GM23248 (cell line): Measurements from ENCODE around the gene BIK. TPM values are rescaled to one million over a fixed set of nuclear protein-coding genes. Genes with fewer than 3 reads are reported as not detected.

Experiments used
- DNase-seq: peaks from one replicate; pipeline ENCODE4 v3.0.0-alpha.2; 2015
- H2AFZ ChIP-seq: fragments of 200-600 bp; sonication (generic); 2 replicates; pipeline ENCODE4 v1.6.1; 2016; ENCODE audit warnings: antibody characterized with exemption
- H3F3A ChIP-seq: fragments of 200-600 bp; sonication (generic); 2 replicates; pipeline ENCODE4 v1.6.1; 2016; ENCODE audit warnings: mild to moderate bottlenecking, antibody characterized with exemption, mixed run types; ENCODE audit not compliant: insufficient read depth
- H3K27ac ChIP-seq: fragments of 200-600 bp; sonication (generic); 2 replicates; pipeline ENCODE4 v1.5.1; 2016; ENCODE audit warnings: mild to moderate bottlenecking
- H3K27me3 ChIP-seq: fragments of 200-600 bp; sonication (generic); replicated peaks from 2 replicates; pipeline ENCODE4 v1.6.1; 2016; ENCODE audit warnings: mild to moderate bottlenecking; ENCODE audit not compliant: insufficient read depth
- H3K36me3 ChIP-seq: fragments of 200-600 bp; sonication (generic); 2 replicates; pipeline ENCODE4 v1.6.1; 2016; ENCODE audit warnings: low read depth, mild to moderate bottlenecking
- H3K4me1 ChIP-seq: fragments of 200-600 bp; sonication (generic); 2 replicates; pipeline ENCODE4 v1.6.1; 2016; ENCODE audit warnings: mild to moderate bottlenecking; ENCODE audit not compliant: insufficient read depth
- H3K4me2 ChIP-seq: fragments of 200-600 bp; sonication (generic); one replicate; pipeline ENCODE4 v1.6.1; 2016; ENCODE audit warnings: mild to moderate bottlenecking; ENCODE audit not compliant: unreplicated experiment
- H3K4me3 ChIP-seq: fragments of 200-600 bp; sonication (generic); 2 replicates; pipeline ENCODE4 v1.5.1; 2016; ENCODE audit warnings: mild to moderate bottlenecking
- H3K79me2 ChIP-seq: fragments of 200-600 bp; sonication (generic); 2 replicates; pipeline ENCODE4 v1.6.1; 2016; ENCODE audit warnings: mild to moderate bottlenecking; ENCODE audit not compliant: insufficient read depth
- H3K9ac ChIP-seq: fragments of 200-600 bp; sonication (generic); 2 replicates; pipeline ENCODE4 v1.6.1; 2016; ENCODE audit warnings: mild to moderate bottlenecking
- H3K9me2 ChIP-seq: fragments of 200-600 bp; sonication (generic); 2 replicates; pipeline ENCODE4 v1.6.1; 2016; ENCODE audit warnings: mixed run types, mild to moderate bottlenecking, moderate library complexity; ENCODE audit not compliant: insufficient read depth
- H3K9me3 ChIP-seq: fragments of 200-600 bp; sonication (generic); one replicate; pipeline ENCODE4 v1.6.1; 2017; ENCODE audit warnings: low read depth
- H4K20me1 ChIP-seq: fragments of 200-600 bp; sonication (generic); 2 replicates; pipeline ENCODE4 v1.6.0; 2016; ENCODE audit not compliant: insufficient read depth
- EZH2 ChIP-seq: fragments of 200-600 bp; sonication (generic); IDR thresholded peaks from 2 replicates; pipeline ENCODE4 v1.6.1; 2018; ENCODE audit warnings: antibody characterized with exemption, mild to moderate bottlenecking; ENCODE audit not compliant: insufficient read depth, poor library complexity, severe bottlenecking
- EZH2phosphoT487 ChIP-seq: fragments of 200-600 bp; sonication (generic); IDR thresholded peaks from 2 replicates; pipeline ENCODE4 v1.6.1; 2018; ENCODE audit warnings: antibody characterized with exemption, moderate library complexity, mild to moderate bottlenecking, low read depth; ENCODE audit not compliant: insufficient read depth
- WGBS, 2 experiments: methylation state at CpG; one replicate each; pipeline ENCODE4 v1.1.6; 2015 to 2017; ENCODE audit warnings: low lambda C conversion rate in 2 of 2, low coverage in 1 of 2; ENCODE audit errors: missing lambda C conversion rate in 2 of 2; 5-methylcytosine and 5-hydroxymethylcytosine counted together
- in situ Hi-C: fragments of 300-500 bp; cut with MboI; formaldehyde crosslinking; loops from 2 replicates; pipeline ENCODE4 v1.15.0; 2020
- polyA plus RNA-seq: library from polyadenylated mRNA; unstranded; fragments of >200 nt; fragmentation: Nextera tagmentation; extraction: Ambion mirVana; gene quantifications from 2 replicates; pipeline ENCODE4 v1.2.1, GENCODE V29; 2016
- total RNA-seq: library from RNA; depleted of rRNA; stranded (reverse); fragments of >200 nt; shearing (Covaris generic); gene quantifications from 2 replicates; pipeline ENCODE4 v1.2.3, GENCODE V29; 2014

The BIK gene
- total and polyA plus RNA-seq, 2 experiments from 2014 or later, result not detected

DNA sequence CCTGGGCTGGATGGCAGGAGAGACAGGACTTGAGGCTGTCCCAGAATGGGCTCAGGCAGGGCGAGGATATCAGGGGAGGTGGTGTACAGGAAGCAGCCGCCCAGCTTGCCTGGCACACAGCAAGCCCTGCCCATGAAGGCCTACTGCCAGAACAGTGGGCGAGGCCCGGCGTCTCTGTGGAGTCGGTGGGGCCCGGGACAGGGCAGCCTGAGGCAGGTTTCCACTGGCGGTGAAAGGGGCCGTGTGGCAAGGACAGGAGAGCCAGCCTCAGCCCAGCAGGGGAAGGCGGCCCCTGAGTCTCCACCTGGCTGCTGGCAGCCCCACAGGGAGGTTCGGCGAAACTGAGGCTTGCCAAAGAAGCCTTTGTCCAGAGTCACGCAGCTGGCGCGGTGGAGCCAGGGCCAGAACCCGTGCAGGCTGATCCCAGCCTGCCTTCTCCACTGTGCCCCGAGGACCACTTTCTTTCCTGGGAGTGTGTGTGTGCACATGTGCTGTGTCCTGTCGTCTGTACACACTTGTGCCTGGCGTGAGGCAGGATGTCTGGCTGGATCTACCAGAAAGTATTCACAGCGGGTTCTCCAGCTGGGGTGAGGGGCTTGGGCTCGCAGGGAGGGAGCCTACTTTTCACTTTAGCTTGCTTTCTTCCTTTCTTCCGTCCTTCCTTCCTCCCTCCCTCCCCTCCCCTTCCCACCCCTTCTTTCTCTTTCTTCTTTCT is 42.0 kb downstream of the BIK start:
- no peaks in the 10 kb centered on the region for H3K9me3 ChIP-seq
- no peaks in the 10 kb centered on the region for H3K9me2 ChIP-seq
- 0 to 2% methylated on average over 16 to 20 of the region's 22 CpGs for WGBS, 2 experiments
- 0 out of 2 replicates have a peak, but pooled peaks cover 5% of the 10 kb centered on the region for H4K20me1 ChIP-seq
- H3F3A ChIP-seq, result no peaks in the 10 kb centered on the region
- H2AFZ ChIP-seq, result peak overlapping the region; percentile 78
- H3K27ac ChIP-seq, result peak overlapping the region; percentile 88
- peak overlapping the region; percentile 94 for H3K9ac ChIP-seq
- H3K27me3 ChIP-seq, result no peaks in the 10 kb centered on the region
- peak overlapping the region; percentile 97 for H3K4me3 ChIP-seq
- no peak for TF ChIP-seq EZH2
- no peak for TF ChIP-seq EZH2phosphoT487
- in situ Hi-C loops, result no loop called here
- peaks cover 15% of the 10 kb centered on the region; the same call in 1 of the 2 replicates for H3K4me1 ChIP-seq
- no peaks in the 10 kb centered on the region for H3K36me3 ChIP-seq
- DNase-seq, result peak; percentile 91
- H3K4me2 ChIP-seq, result peak overlapping the region; percentile 97
- H3K79me2 ChIP-seq, result peaks cover 60% of the 10 kb centered on the region

DNA sequence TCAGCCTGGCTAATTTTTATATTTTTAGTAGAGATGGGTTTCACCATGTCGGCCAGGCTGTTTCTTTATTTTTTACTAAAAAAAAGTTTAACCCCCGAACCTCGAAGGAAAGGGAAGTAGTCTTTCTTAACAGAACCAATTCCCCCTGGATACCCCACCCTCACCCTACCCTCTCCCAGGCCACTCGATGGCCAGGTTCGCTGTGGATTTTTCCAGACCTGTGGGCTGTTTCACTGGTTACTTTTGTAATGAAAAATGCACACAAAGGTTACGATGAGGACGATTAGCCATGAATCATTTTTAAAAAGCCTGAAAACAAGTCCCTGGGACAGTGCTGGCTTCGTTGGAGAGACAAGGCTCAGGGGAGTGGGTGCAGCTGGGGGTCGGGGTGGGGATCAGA is 43.3 kb downstream of the BIK start:
- peak; percentile 28 for DNase-seq
- Histone ChIP-seq H3K9ac (peak overlapping the region; percentile 17; the same call in 1 of the 2 replicates), H2AFZ (no peak overlapping the region), H3K9me2 (no peaks in the 10 kb centered on the region), H3K4me3 (peak overlapping the region; percentile 48), H3K4me2 (peak overlapping the region; percentile 67), H3F3A (no peaks in the 10 kb centered on the region), H3K79me2 (peaks cover 74% of the 10 kb centered on the region), H3K36me3 (no peaks in the 10 kb centered on the region), H3K4me1 (peaks cover 15% of the 10 kb centered on the region; the same call in 1 of the 2 replicates), H3K27me3 (no peaks in the 10 kb centered on the region), H4K20me1 (peaks cover 5% of the 10 kb centered on the region; the same call in 1 of the 2 replicates), H3K9me3 (no peaks in the 10 kb centered on the region), H3K27ac (peak overlapping the region; percentile 22; the same call in 1 of the 2 replicates)
- TF ChIP-seq EZH2 (no peak), EZH2phosphoT487 (no peak)
- in situ Hi-C loops, result no loop called here
- WGBS, 2 experiments, result 51 to 62% methylated on average over 9 of the region's 9 CpGs

DNA sequence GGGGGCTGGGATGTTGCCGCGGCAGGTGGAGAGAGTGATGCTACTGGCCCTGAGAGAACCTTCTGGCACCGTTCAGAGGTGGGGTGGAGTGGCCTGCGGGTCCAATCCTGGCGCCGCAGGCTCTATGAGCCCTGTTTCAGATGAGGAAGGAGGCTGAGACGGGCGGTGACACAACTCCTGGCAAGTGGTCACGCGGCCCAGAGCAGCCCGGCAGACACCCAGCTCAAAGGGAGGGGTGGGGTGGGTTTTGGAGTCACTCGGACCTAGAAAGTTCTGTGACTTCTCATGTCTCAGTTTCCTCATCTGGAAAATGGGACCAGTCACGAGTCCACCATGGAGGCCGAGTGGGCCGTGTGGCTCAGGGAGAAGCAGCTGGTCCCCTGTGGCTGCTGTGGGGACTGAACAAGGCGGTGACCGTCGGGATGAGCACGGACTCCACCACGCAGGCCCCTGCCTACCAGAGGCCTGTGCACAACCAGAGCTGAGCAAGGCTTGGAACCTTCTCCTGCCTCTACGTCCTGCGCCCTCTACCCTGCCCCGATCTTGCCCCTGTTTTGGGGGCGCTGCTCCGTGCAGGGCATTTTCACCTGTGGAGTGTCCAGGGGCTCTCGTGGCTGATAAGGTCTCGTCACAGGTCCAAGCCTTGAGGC is 44.5 kb downstream of the BIK start:
- no peak overlapping the region; the same call in 1 of the 2 replicates for H3K9ac ChIP-seq
- H3K36me3 ChIP-seq, result no peaks in the 10 kb centered on the region
- H3K27ac ChIP-seq, result no peak overlapping the region
- peak; percentile 60 for DNase-seq
- H3K79me2 ChIP-seq, result peaks cover 78% of the 10 kb centered on the region
- H2AFZ ChIP-seq, result no peak overlapping the region
- H3K9me2 ChIP-seq, result no peaks in the 10 kb centered on the region
- WGBS, 2 experiments, result 52 to 60% methylated on average over 20 to 27 of the region's 27 CpGs
- H3K27me3 ChIP-seq, result no peaks in the 10 kb centered on the region
- no peaks in the 10 kb centered on the region for H3F3A ChIP-seq
- no peak overlapping the region; the same call in 1 of the 2 replicates for H3K4me3 ChIP-seq
- H3K9me3 ChIP-seq, result no peaks in the 10 kb centered on the region
- in situ Hi-C loops, result no loop called here
- H3K4me2 ChIP-seq, result no peak overlapping the region
- TF ChIP-seq EZH2 (no peak), EZH2phosphoT487 (no peak)
- H4K20me1 ChIP-seq, result peaks cover 5% of the 10 kb centered on the region; the same call in 1 of the 2 replicates
- H3K4me1 ChIP-seq, result peaks cover 15% of the 10 kb centered on the region; the same call in 1 of the 2 replicates

DNA sequence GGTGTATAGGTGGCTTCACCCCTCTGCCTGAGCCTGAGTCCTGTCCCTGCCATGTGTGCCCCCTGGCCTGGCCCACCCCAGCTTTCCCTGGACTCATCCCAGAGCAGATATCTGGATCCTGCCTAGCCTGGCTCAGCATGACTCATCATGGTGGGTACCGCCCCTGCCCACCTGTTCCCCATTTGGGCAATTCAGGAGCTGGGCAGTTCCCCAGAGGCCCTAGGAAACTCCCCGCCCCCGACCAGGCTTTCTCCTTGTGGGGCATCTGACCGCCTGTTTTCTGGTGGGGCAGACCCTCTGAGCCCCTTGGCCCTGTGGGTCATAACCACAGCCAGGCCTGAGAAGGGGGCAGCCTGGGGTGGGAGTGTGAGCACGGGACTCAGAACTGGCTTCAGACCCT is 45.2 kb downstream of the BIK start:
- H3K9me3 ChIP-seq, result no peaks in the 10 kb centered on the region
- H3K9me2 ChIP-seq, result no peaks in the 10 kb centered on the region
- no peak overlapping the region for H3K4me3 ChIP-seq
- no peak overlapping the region for H2AFZ ChIP-seq
- H3K27ac ChIP-seq, result no peak overlapping the region
- H3K36me3 ChIP-seq, result peaks cover 3% of the 10 kb centered on the region; the same call in 1 of the 2 replicates
- H3F3A ChIP-seq, result no peaks in the 10 kb centered on the region
- WGBS, 2 experiments, result 63 to 77% methylated on average over 4 to 5 of the region's 5 CpGs
- H3K27me3 ChIP-seq, result no peaks in the 10 kb centered on the region
- H4K20me1 ChIP-seq, result peaks cover 5% of the 10 kb centered on the region; the same call in 1 of the 2 replicates
- in situ Hi-C loops, result no loop called here
- H3K79me2 ChIP-seq, result peaks cover 85% of the 10 kb centered on the region
- H3K4me1 ChIP-seq, result peaks cover 15% of the 10 kb centered on the region; the same call in 1 of the 2 replicates
- H3K9ac ChIP-seq, result no peak overlapping the region
- H3K4me2 ChIP-seq, result no peak overlapping the region
- TF ChIP-seq EZH2phosphoT487 (no peak), EZH2 (no peak)
- DNase-seq, result peak; percentile 56
